GM18517 (cell line): ENCODE data around the gene UBE2E2.

Source experiments
- ATAC-seq: cut with Tn5 transposase; IDR thresholded peaks from one replicate; pipeline ENCODE4 v1.9.1; 2021; ENCODE audit warnings: mild to moderate bottlenecking, moderate library complexity; ENCODE audit not compliant: unreplicated experiment

The UBE2E2 gene

GRCh38 chr3:23435318-23435717 lies 232.2 kb downstream of the UBE2E2 start:
- no peak for ATAC-seq

GRCh38 chr3:23435904-23436303 lies 232.8 kb downstream of the UBE2E2 start:
- ATAC-seq, result no peak

- ATAC-seq, result no peak
Observed at GRCh38 chr3:23437484-23438145, 234.5 kb downstream of the UBE2E2 start.

- ATAC-seq, result peak; percentile 65
Observed at GRCh38 chr3:23438657-23439056, 235.5 kb downstream of the UBE2E2 start.

GRCh38 chr3:23439080-23439479 lies 236.0 kb downstream of the UBE2E2 start:
- ATAC-seq, result no peak

- ATAC-seq, result no peak
Observed at GRCh38 chr3:23440416-23441294, 237.5 kb downstream of the UBE2E2 start.

GRCh38 chr3:23442598-23443383 lies 239.7 kb downstream of the UBE2E2 start:
- peak; percentile 53 for ATAC-seq

GRCh38 chr3:23444386-23444785 lies 241.3 kb downstream of the UBE2E2 start:
- ATAC-seq, result no peak

GRCh38 chr3:23446301-23446700 lies 243.2 kb downstream of the UBE2E2 start:
- ATAC-seq, result no peak

- ATAC-seq, result no peak
Observed at GRCh38 chr3:23448998-23449537, 245.9 kb downstream of the UBE2E2 start.

- no peak for ATAC-seq
Observed at GRCh38 chr3:23450051-23450450, 246.9 kb downstream of the UBE2E2 start.

GRCh38 chr3:23450806-23451205 lies 247.7 kb downstream of the UBE2E2 start:
- no peak for ATAC-seq

- ATAC-seq, result no peak
Observed at GRCh38 chr3:23452408-23452807, 249.3 kb downstream of the UBE2E2 start.

GRCh38 chr3:23455084-23455483 lies 252.0 kb downstream of the UBE2E2 start:
- no peak for ATAC-seq

GRCh38 chr3:23455775-23456174 lies 252.6 kb downstream of the UBE2E2 start:
- ATAC-seq, result no peak

GRCh38 chr3:23457697-23458096 lies 254.6 kb downstream of the UBE2E2 start:
- ATAC-seq, result no peak

- no peak for ATAC-seq
Observed at GRCh38 chr3:23459465-23459864, 256.3 kb downstream of the UBE2E2 start.

GRCh38 chr3:23459889-23460546 lies 256.9 kb downstream of the UBE2E2 start:
- ATAC-seq, result no peak

- ATAC-seq, result no peak
Observed at GRCh38 chr3:23461069-23461468, 257.9 kb downstream of the UBE2E2 start.

- ATAC-seq, result no peak
Observed at GRCh38 chr3:23463791-23464190, 260.7 kb downstream of the UBE2E2 start.

GRCh38 chr3:23465569-23465968 lies 262.4 kb downstream of the UBE2E2 start:
- no peak for ATAC-seq
